ENCODE data around the gene IGF2BP2. TPM values are rescaled to one million over a fixed set of nuclear protein-coding genes. Genes with fewer than 3 reads are reported as not detected.

Gene IGF2BP2
- total and polyA plus RNA-seq, 8 donors = 3.2 to 17.0 (median 6.6) TPM

DNA sequence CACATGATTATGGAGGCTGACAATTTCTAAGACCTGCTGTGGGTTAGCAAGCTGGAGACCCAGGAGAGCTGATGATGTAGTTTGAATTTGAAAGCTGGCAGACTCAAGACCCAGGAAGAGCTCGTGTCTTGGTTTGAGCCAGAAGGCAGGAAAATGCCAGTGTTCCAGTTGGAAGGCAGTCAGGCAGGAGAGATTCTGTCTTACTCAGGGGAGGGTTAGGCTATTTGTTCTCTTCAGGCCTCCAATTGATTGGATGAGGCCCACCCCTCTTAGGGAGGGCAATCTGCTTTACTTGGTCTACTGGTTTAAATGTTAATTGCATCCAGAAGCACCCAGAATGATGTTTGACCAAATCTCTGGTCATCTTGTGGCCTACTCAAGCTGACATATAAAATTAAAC is 40.4 kb upstream of the IGF2BP2 start:
- Histone ChIP-seq H3K27me3 (no peaks in the 10 kb centered on the region), H3K4me3 (no peak overlapping the region), H3K4me1 (no peaks in the 10 kb centered on the region), H3K36me3 (no peaks in the 10 kb centered on the region), H3K9me3 (no peaks in the 10 kb centered on the region), H3K27ac (no peak overlapping the region)
- ATAC-seq (no peak), DNase-seq (no peak), FAIRE-seq (no peak)
- intact Hi-C loops (cut with DNase I) = no loop called here
- TF ChIP-seq, protein P1, sequence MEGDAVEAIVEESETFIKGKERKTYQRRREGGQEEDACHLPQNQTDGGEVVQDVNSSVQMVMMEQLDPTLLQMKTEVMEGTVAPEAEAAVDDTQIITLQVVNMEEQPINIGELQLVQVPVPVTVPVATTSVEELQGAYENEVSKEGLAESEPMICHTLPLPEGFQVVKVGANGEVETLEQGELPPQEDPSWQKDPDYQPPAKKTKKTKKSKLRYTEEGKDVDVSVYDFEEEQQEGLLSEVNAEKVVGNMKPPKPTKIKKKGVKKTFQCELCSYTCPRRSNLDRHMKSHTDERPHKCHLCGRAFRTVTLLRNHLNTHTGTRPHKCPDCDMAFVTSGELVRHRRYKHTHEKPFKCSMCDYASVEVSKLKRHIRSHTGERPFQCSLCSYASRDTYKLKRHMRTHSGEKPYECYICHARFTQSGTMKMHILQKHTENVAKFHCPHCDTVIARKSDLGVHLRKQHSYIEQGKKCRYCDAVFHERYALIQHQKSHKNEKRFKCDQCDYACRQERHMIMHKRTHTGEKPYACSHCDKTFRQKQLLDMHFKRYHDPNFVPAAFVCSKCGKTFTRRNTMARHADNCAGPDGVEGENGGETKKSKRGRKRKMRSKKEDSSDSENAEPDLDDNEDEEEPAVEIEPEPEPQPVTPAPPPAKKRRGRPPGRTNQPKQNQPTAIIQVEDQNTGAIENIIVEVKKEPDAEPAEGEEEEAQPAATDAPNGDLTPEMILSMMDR (IDR thresholded peaks at IDR 0.05) = no peak
- WGBS, 2 donors = 83 to 88% methylated on average over 1 of the region's 1 CpG

DNA sequence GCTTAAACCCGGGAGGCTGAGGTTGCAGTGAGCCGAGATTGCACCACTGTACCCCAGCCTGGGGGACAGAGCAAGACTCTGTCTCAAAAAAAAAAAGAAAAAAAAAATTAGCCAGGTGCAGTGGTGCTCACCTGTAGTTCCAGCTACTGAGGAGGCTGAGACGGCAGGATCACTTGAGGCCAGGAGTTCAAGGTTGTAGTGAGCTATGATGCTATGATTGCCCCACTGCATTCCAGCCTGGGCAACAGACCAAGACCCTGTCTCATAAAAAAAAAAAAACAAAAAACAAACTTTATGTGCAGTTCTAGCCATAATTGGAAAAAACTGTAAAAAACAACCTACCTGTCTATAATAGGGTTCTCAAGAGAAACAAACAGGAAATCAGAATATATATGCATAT is 39.9 kb upstream of the IGF2BP2 start:
- intact Hi-C loops (cut with DNase I) = no loop called here
- 64 to 67% methylated on average over 3 of the region's 3 CpGs for WGBS, 2 donors
- FAIRE-seq = no peak

DNA sequence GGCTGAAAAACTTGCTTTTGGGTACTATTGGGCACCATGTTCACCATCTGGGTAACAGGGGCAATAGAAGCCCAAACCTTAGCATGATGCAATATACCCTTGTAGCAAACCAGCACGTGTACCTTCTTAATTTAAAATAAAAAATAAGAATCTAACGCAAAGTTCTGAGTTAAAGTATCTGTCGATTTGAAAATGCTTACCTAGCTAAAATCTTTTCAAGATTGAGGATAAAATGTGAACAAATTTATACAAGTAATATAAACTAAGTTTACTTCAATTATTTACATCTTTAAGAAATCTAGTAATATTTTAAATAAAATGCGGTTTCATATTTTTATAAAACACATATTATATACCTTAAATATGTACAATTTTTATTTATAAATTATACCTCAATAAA is 38.1 kb upstream of the IGF2BP2 start:
- Histone ChIP-seq H3K4me3 (no peak overlapping the region), H3K9me3 (no peaks in the 10 kb centered on the region), H3K27me3 (no peaks in the 10 kb centered on the region), H3K4me1 (no peaks in the 10 kb centered on the region), H3K27ac (no peak overlapping the region), H3K36me3 (no peaks in the 10 kb centered on the region)
- ATAC-seq = no peak
- FAIRE-seq = no peak
- intact Hi-C loops (cut with DNase I) = no loop called here
- 93 to 98% methylated on average over 4 of the region's 4 CpGs for WGBS, 2 donors
- no peak for DNase-seq
- TF ChIP-seq, protein P1 (IDR thresholded peaks at IDR 0.05) = no peak

More for the DNA sequence above, 39.9 kb upstream of the IGF2BP2 start:
- TF ChIP-seq, protein P1 (IDR thresholded peaks at IDR 0.05) = no peak
- ATAC-seq (no peak), DNase-seq (no peak)
- Histone ChIP-seq H3K4me1 (no peaks in the 10 kb centered on the region), H3K4me3 (no peak overlapping the region), H3K27ac (no peak overlapping the region), H3K9me3 (no peaks in the 10 kb centered on the region), H3K27me3 (no peaks in the 10 kb centered on the region), H3K36me3 (no peaks in the 10 kb centered on the region)

DNA sequence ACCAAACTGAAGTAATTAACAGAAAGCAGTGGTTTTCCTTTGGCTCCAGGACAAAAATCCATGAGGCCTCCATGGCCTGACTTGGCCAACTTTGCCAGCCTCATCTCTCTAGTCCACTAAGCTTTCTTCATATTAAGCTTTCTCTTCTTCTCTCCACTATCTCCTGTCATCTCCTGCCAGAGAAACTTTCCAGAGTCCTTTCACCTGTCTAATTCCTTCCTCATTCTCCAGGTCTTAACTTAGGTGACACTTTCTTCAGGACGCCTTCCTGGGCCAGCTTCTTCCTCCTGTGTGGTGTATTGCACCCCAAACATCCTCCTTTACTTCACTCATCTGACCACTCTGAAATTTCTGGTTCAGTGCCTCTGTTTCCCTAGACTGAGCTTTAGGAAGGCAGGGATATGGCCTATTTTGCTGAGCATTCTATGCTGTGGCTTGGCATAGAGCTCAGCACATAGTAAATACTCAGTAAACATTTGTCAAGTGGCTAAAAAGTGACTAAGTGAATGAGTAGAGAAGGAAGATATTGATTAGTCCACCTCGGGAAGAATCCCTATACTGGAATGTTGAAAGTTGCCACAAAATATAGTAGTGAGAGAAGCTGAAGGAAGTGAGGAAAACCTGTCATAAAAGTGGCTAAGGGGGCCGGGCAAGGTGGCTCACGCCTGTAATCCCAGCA is 34.6 kb upstream of the IGF2BP2 start:
- intact Hi-C loops (cut with DNase I) = no loop called here
- FAIRE-seq (no peak), ATAC-seq (no peak), DNase-seq (no peak)
- no peak overlapping the region for H3K4me3 ChIP-seq
- 70 to 76% methylated on average over 4 of the region's 4 CpGs for WGBS, 2 donors
- no peaks in the 10 kb centered on the region for H3K36me3 ChIP-seq
- H3K27ac ChIP-seq = no peak overlapping the region
- no peaks in the 10 kb centered on the region for H3K4me1 ChIP-seq
- peaks cover 0 to 4% (median 0%) of the 10 kb centered on the region in 4 donors for H3K27me3 ChIP-seq
- no peaks in the 10 kb centered on the region for H3K9me3 ChIP-seq
- TF ChIP-seq, protein P1 (IDR thresholded peaks at IDR 0.05) = no peak

DNA sequence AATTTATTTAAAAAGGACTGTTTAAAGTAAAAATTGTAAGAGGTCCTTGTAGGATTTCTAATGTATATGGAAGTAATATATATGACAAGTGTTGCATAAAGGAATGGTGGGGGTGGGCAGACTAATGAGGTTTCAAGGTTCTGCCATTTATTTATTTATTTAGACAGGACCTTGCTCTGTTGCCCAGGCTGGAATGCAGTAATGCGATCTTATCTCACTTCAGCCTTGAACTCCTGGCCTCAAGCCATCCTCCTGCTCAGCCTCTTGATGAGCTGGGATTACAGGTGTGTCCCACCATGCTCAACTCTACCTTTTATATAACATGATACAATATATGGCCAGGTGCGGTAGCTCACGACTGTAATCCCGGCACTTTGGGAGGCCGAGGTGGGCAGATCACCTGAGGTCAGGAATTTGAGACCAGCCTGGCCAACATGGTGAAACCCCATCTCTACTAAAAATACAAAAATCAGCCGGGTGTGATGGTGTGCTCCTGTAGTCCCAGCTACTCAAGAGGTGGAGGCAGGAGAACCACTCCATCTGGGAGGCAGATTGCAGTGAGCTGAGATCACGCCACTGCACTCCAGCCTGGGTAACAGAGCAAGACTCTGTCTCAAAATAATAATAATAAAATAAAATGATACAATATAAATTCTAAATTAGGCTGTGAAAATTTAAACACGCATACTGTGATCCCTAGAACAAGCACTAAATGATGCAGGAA is 33.8 kb upstream of the IGF2BP2 start:
- FAIRE-seq (no peak), DNase-seq (no peak), ATAC-seq (no peak)
- 75 to 79% methylated on average over 8 of the region's 8 CpGs for WGBS, 2 donors
- intact Hi-C loops (cut with DNase I) = no loop called here
- TF ChIP-seq, protein P1 (IDR thresholded peaks at IDR 0.05) = no peak
- no peaks in the 10 kb centered on the region for H3K36me3 ChIP-seq
- H3K27me3 ChIP-seq = peaks cover 0 to 4% (median 0%) of the 10 kb centered on the region in 4 donors
- no peak overlapping the region for H3K27ac ChIP-seq
- H3K4me3 ChIP-seq = no peak overlapping the region
- no peaks in the 10 kb centered on the region for H3K9me3 ChIP-seq
- no peaks in the 10 kb centered on the region for H3K4me1 ChIP-seq
